Epithelial cell of proximal tubule (primary cell): ENCODE measurements around the gene PKD1L1. TPM values are rescaled to one million over a fixed set of nuclear protein-coding genes. Genes with fewer than 3 reads are reported as not detected.
A peak's percentile ranks its signal among the peaks of the same experiment; 100 is the strongest.

Source experiments
- DNase-seq: peaks from one replicate; pipeline ENCODE4 v3.0.0-alpha.2; 2011; ENCODE audit warnings: low read depth
- H3K4me3 ChIP-seq: 2 replicates; pipeline ENCODE4 v1.5.1; 2011; ENCODE audit warnings: low read depth, mild to moderate bottlenecking, low read length
- CTCF ChIP-seq: conservative IDR thresholded peaks from 2 replicates; pipeline ENCODE4 v1.5.1; 2012; ENCODE audit warnings: low read depth, mild to moderate bottlenecking, low read length
- total RNA-seq: library from RNA; depleted of rRNA; stranded (reverse); fragments of >200 nt; gene quantifications from 2 replicates; pipeline ENCODE4 v1.2.3, GENCODE V29; 2015

PKD1L1 gene
- total RNA-seq, 1 donor from 2014 or later = not detected

GRCh38 chr7:47738563-47739166, 209.6 kb downstream of the PKD1L1 start:
- no peak for DNase-seq
- H3K4me3 ChIP-seq = no peak overlapping the region

GRCh38 chr7:47737601-47738000, 210.7 kb downstream of the PKD1L1 start:
- no peak overlapping the region for H3K4me3 ChIP-seq
- no peak for DNase-seq
- TF ChIP-seq CTCF = no peak

More at GRCh38 chr7:47738563-47739166, 209.6 kb downstream of the PKD1L1 start:
- TF ChIP-seq CTCF = no peak

GRCh38 chr7:47735431-47736345, 212.6 kb downstream of the PKD1L1 start:
- H3K4me3 ChIP-seq = no peak overlapping the region
- TF ChIP-seq CTCF = no peak
- DNase-seq = no peak

- DNase-seq = no peak
- TF ChIP-seq CTCF = no peak
- no peak overlapping the region for H3K4me3 ChIP-seq
Measured at GRCh38 chr7:47734949-47735291, 213.3 kb downstream of the PKD1L1 start.

GRCh38 chr7:47734287-47734948, 213.8 kb downstream of the PKD1L1 start:
- no peak overlapping the region for H3K4me3 ChIP-seq
- DNase-seq = peak; percentile 32
- no peak for TF ChIP-seq CTCF

- no peak overlapping the region for H3K4me3 ChIP-seq
- TF ChIP-seq CTCF = no peak
- no peak for DNase-seq
Measured at GRCh38 chr7:47730142-47730541, 218.1 kb downstream of the PKD1L1 start.
